ENCODE results near the gene AKAP13.

AKAP13 gene

DNA sequence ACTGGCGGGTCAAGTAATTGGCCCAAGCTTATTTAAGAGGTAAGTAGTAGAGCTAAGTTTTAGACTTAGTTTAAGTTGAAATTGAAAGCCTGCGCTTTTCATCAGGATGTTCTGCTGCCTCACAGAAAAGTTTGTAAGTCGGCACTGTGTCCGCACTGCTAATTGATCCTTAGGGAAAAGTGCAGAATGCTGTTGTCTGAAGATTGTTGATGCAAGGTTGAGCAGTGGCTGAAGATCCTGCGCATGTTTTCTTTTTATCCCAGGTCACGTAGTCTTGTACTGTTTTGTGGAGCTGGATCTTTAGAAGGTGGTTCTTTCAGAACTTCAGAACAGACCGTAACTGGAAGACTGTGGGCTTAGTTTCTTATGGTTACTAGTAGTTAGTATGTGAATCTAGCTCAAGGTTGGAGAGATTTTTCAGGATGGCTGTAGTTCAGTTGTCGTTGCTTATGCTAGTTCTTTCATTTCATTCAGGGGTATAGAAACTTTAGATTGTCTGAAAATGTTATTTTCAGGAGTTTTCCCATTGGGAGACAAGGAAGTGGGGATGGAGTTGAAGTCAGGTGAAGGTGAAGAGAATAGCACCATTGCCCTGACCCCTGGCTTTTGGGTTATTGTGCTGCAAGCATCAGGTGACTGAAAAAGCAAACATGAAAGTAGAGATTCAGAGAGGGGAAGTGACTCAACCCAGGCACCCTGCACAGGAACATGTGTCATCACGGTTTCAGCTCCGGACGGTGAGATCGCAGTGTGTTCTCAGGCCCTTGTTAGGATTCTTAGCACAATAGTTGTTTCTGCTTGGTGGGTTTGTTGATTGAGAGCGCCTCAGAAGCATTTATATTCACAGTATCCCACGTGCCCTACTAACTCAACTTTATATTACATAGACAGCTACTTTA lies 32.8 kb downstream of the AKAP13 start:
- Histone ChIP-seq H3K27me3 (ENCODE audit: control insufficient read depth, insufficient read depth, low read length) (no peaks in the 10 kb centered on the region), H3K79me2 (peaks cover 8% of the 10 kb centered on the region), H3K4me2 (ENCODE audit: low read length) (no peak overlapping the region), H3K4me1 (no peaks in the 10 kb centered on the region), H3K36me3 (ENCODE audit: control insufficient read depth, insufficient read depth, low read length) (no peaks in the 10 kb centered on the region), H3K9ac (no peak overlapping the region), H3K4me3 (ENCODE audit: low read depth, low read length) (no peak overlapping the region), H3K27ac (no peak overlapping the region), H3K9me3 (ENCODE audit: control insufficient read depth, low read length) (no peaks in the 10 kb centered on the region), H2AFZ (no peak overlapping the region)
- TF ChIP-seq, protein P1, sequence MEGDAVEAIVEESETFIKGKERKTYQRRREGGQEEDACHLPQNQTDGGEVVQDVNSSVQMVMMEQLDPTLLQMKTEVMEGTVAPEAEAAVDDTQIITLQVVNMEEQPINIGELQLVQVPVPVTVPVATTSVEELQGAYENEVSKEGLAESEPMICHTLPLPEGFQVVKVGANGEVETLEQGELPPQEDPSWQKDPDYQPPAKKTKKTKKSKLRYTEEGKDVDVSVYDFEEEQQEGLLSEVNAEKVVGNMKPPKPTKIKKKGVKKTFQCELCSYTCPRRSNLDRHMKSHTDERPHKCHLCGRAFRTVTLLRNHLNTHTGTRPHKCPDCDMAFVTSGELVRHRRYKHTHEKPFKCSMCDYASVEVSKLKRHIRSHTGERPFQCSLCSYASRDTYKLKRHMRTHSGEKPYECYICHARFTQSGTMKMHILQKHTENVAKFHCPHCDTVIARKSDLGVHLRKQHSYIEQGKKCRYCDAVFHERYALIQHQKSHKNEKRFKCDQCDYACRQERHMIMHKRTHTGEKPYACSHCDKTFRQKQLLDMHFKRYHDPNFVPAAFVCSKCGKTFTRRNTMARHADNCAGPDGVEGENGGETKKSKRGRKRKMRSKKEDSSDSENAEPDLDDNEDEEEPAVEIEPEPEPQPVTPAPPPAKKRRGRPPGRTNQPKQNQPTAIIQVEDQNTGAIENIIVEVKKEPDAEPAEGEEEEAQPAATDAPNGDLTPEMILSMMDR (IDR thresholded peaks at IDR 0.05): no peak

DNA sequence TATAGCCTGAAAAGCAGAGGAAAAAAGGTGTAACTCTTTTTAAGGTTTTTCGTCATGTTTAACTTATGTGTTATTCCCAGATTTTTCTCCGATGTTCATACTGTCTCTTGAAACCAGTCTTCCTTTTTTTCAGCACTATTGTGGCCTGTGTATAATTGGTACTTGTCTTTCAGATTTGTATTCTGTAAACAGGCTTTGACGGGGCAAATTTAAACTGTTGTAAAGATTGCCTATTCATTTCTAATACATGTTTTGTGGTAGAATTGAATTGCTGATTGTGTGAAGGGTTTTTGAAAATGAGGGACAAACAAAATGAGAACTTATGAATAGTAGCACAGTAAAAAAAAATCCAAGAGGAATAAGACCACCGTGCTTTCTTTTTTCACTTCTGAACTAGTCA lies 33.6 kb downstream of the AKAP13 start:
- Histone ChIP-seq H3K79me2 (peaks cover 2% of the 10 kb centered on the region), H3K36me3 (ENCODE audit: control insufficient read depth, insufficient read depth, low read length) (no peaks in the 10 kb centered on the region), H3K9me3 (ENCODE audit: control insufficient read depth, low read length) (no peaks in the 10 kb centered on the region), H3K27me3 (ENCODE audit: control insufficient read depth, insufficient read depth, low read length) (no peaks in the 10 kb centered on the region), H3K4me3 (ENCODE audit: low read depth, low read length) (no peak overlapping the region), H3K27ac (no peak overlapping the region), H2AFZ (no peak overlapping the region), H3K4me2 (ENCODE audit: low read length) (no peak overlapping the region), H3K4me1 (no peaks in the 10 kb centered on the region), H3K9ac (no peak overlapping the region)
- TF ChIP-seq, protein P1 (IDR thresholded peaks at IDR 0.05): no peak

DNA sequence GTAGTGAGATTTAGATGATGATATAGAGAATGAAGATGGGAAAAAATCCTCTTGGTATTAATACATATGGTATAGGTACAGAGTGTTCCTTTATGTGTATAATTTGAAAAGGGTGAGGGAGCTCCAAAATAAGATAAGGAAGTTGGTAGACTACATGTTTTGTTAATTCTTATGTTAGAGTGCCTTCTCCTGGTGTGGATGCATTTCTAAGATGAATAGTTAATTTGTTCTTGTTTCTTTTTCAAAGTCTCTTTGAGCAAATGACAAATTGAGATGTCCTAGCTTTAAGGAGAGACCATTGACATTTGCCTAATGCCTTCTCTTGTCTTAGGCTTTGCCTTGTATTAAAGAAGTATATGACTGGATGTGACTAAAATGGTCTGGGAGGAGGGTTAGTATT lies 34.1 kb downstream of the AKAP13 start:
- Histone ChIP-seq H3K4me2 (ENCODE audit: low read length) (no peak overlapping the region), H2AFZ (no peak overlapping the region), H3K27me3 (ENCODE audit: control insufficient read depth, insufficient read depth, low read length) (no peaks in the 10 kb centered on the region), H3K36me3 (ENCODE audit: control insufficient read depth, insufficient read depth, low read length) (no peaks in the 10 kb centered on the region), H3K27ac (no peak overlapping the region), H3K4me3 (ENCODE audit: low read depth, low read length) (no peak overlapping the region), H3K79me2 (peaks cover 2% of the 10 kb centered on the region), H3K4me1 (no peaks in the 10 kb centered on the region), H3K9me3 (ENCODE audit: control insufficient read depth, low read length) (no peaks in the 10 kb centered on the region), H3K9ac (no peak overlapping the region)
- TF ChIP-seq, protein P1 (IDR thresholded peaks at IDR 0.05): no peak

DNA sequence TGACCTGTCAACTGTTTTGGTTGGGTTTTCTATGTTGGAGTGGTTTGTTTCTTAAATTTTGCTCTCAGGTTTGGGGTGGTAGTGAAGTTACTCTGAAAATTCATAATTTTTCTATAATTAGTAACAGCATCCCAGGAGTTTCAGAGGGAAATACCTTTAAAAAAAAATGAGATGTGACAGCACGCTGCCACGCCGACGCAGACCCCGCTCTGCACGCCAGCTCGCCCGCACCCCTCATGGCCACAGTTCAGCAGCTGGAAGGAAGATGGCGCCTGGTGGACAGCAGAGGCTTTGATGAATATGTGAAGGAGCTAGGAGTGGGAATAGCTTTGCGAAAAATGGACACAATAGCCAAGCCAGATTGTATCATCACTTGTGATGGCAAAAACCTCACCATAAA lies 34.6 kb downstream of the AKAP13 start:
- Histone ChIP-seq H3K27me3 (ENCODE audit: control insufficient read depth, insufficient read depth, low read length) (no peaks in the 10 kb centered on the region), H3K4me1 (no peaks in the 10 kb centered on the region), H3K4me2 (ENCODE audit: low read length) (no peak overlapping the region), H3K27ac (no peak overlapping the region), H3K4me3 (ENCODE audit: low read depth, low read length) (no peak overlapping the region), H2AFZ (no peak overlapping the region), H3K79me2 (peaks cover 2% of the 10 kb centered on the region), H3K36me3 (ENCODE audit: control insufficient read depth, insufficient read depth, low read length) (no peaks in the 10 kb centered on the region), H3K9ac (no peak overlapping the region), H3K9me3 (ENCODE audit: control insufficient read depth, low read length) (no peaks in the 10 kb centered on the region)
- TF ChIP-seq, protein P1 (IDR thresholded peaks at IDR 0.05): no peak

DNA sequence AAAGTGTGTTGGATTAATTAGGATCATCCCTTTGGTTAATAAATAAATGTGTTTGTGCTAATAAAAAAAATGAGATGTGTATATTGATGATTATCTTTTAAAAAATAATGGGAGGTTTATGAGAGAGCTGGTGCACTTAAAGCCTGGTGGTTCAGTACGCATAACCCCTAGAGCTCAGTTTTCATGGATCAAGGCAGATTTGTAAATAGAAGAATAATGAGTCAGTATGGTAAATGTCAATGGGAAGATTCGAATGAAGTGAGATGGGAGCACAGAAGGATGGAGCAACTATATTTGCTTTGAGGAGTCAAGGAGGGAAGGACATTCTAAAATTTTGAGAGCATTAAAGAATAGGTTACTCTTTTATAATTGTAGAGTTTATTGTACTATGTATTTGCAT lies 35.4 kb downstream of the AKAP13 start:
- TF ChIP-seq, protein P1 (IDR thresholded peaks at IDR 0.05): no peak
- no peak overlapping the region for H3K4me2 ChIP-seq (ENCODE audit: low read length)
- no peaks in the 10 kb centered on the region for H3K27me3 ChIP-seq (ENCODE audit: control insufficient read depth, insufficient read depth, low read length)
- no peaks in the 10 kb centered on the region for H3K36me3 ChIP-seq (ENCODE audit: control insufficient read depth, insufficient read depth, low read length)
- no peak overlapping the region for H3K27ac ChIP-seq
- no peak overlapping the region for H3K4me3 ChIP-seq (ENCODE audit: low read depth, low read length)
- H3K4me1 ChIP-seq: no peaks in the 10 kb centered on the region
- no peak overlapping the region for H2AFZ ChIP-seq
- H3K79me2 ChIP-seq: peaks cover 5% of the 10 kb centered on the region
- no peaks in the 10 kb centered on the region for H3K9me3 ChIP-seq (ENCODE audit: control insufficient read depth, low read length)
- H3K9ac ChIP-seq: no peak overlapping the region

Data from parathyroid adenoma (tissue), 2 donors.